B cell (primary cell): ENCODE data around the gene MVD. TPM values are rescaled to one million over a fixed set of nuclear protein-coding genes. Genes with fewer than 3 reads are reported as not detected.

ENCODE experiments used
- ATAC-seq: fragments of 200-7000 bp; cut with Tn5 transposase; one replicate; pipeline ENCODE4 v1.10.0; 2021; ENCODE audit warnings: low read depth, mild to moderate bottlenecking, moderate number of reproducible peaks, moderate library complexity
- CTCF ChIA-PET: fragments of 350-600 bp; sonication (Branson Sonifier 250); formaldehyde crosslinking; loops from one replicate; lab custom pipeline; 2021; ENCODE audit warnings: antibody characterized with exemption, inconsistent platforms; lab: Charles Lee
- POLR2A ChIA-PET: fragments of 350-600 bp; sonication (Branson Sonifier 250); formaldehyde crosslinking; loops from one replicate; lab custom pipeline; 2021; ENCODE audit warnings: antibody characterized with exemption; lab: Charles Lee
- DNase-seq: peaks from one replicate; pipeline ENCODE4 v3.0.0; 2013
- H2AFZ ChIP-seq: 2 replicates; pipeline ENCODE4 v1.6.1; 2012; ENCODE audit warnings: mild to moderate bottlenecking, low read depth, low read length; ENCODE audit not compliant: insufficient read depth, poor library complexity, severe bottlenecking
- H3K27ac ChIP-seq, 2 donors: 1 replicate in 1 of 2; 2 replicates in 1 of 2; pipeline ENCODE4 v1.5.1; 2012 to 2013; ENCODE audit warnings: low read length in 2 of 2, mild to moderate bottlenecking in 2 of 2, moderate library complexity in 1 of 2
- H3K27me3 ChIP-seq, 4 experiments: fragments of 200-600 bp in 1 of 4; sonication (generic) in 1 of 4; replicated peaks in 1 of 4; 1 replicate in 2 of 4; 2 replicates in 2 of 4; pipeline versions ENCODE4 v1.6.1 to v1.7.0; 2013 to 2016; ENCODE audit warnings: low read length in 3 of 4, mild to moderate bottlenecking in 2 of 4, mixed read lengths in 1 of 4, moderate library complexity in 1 of 4; ENCODE audit not compliant: insufficient read depth in 4 of 4, control insufficient read depth in 3 of 4; ENCODE audit errors: control extremely low read depth in 1 of 4
- H3K36me3 ChIP-seq, 2 experiments: replicated peaks in 1 of 2; 1 replicate in 1 of 2; 2 replicates in 1 of 2; pipeline versions ENCODE4 v1.6.1 to v1.7.1; 2013; ENCODE audit warnings: low read length in 1 of 2; ENCODE audit not compliant: insufficient read depth in 2 of 2, control insufficient read depth in 1 of 2; ENCODE audit errors: control extremely low read depth in 1 of 2, extremely low read depth in 1 of 2
- H3K4me1 ChIP-seq, 2 donors: fragments of 200-600 bp in 1 of 2; sonication (generic) in 1 of 2; 1 replicate in 1 of 2; 2 replicates in 1 of 2; pipeline versions ENCODE4 v1.5.1 to v1.6.1; 2013 to 2017; ENCODE audit warnings: low read length in 2 of 2; ENCODE audit not compliant: control insufficient read depth in 2 of 2, insufficient read depth in 2 of 2
- H3K4me2 ChIP-seq: replicated peaks from 2 replicates; pipeline ENCODE3; 2012; ENCODE audit warnings: mild to moderate bottlenecking, low read depth, low read length; ENCODE audit not compliant: poor library complexity, severe bottlenecking
- H3K4me3 ChIP-seq, 5 experiments: fragments of 200-600 bp in 1 of 5; sonication (generic) in 1 of 5; 1 replicate in 3 of 5; 2 replicates in 2 of 5; pipeline versions ENCODE4 v1.5.1 to v1.7.0; 2011 to 2016; ENCODE audit warnings: low read length in 4 of 5, mild to moderate bottlenecking in 4 of 5, low read depth in 2 of 5, control low read depth in 1 of 5, moderate library complexity in 1 of 5; ENCODE audit not compliant: insufficient read depth in 1 of 5; ENCODE audit errors: control extremely low read depth in 1 of 5, extremely low read depth in 1 of 5
- H3K79me2 ChIP-seq: fragments of 200-600 bp; sonication (generic); one replicate; pipeline ENCODE4 v1.6.0; 2016; ENCODE audit warnings: low read length; ENCODE audit not compliant: control insufficient read depth, insufficient read depth
- H3K9ac ChIP-seq: fragments of 200-600 bp; sonication (generic); 2 replicates; pipeline ENCODE4 v1.6.1; 2017; ENCODE audit warnings: mild to moderate bottlenecking, low read length, moderate library complexity
- H3K9me3 ChIP-seq, 3 donors: one replicate each; pipeline versions ENCODE4 v1.6.1 to v1.7.1; 2013; ENCODE audit warnings: low read length in 2 of 3; ENCODE audit not compliant: control insufficient read depth in 2 of 3, insufficient read depth in 1 of 3; ENCODE audit errors: control extremely low read depth in 1 of 3
- H4K20me1 ChIP-seq: 2 replicates; pipeline ENCODE4 v1.6.0; 2012; ENCODE audit warnings: mild to moderate bottlenecking, low read length; ENCODE audit not compliant: insufficient read depth, control insufficient read depth, poor library complexity, severe bottlenecking
- H3K27ac Mint-ChIP-seq: one replicate; pipeline ENCODE4 v1.8.0; 2021; ENCODE audit warnings: mixed read lengths
- H3K27me3 Mint-ChIP-seq: one replicate; pipeline ENCODE4 v1.8.0; 2021; ENCODE audit warnings: mixed read lengths
- H3K4me1 Mint-ChIP-seq: one replicate; pipeline ENCODE4 v1.8.0; 2021; ENCODE audit warnings: mixed read lengths
- H3K4me3 Mint-ChIP-seq: one replicate; pipeline ENCODE4 v1.8.0; 2021; ENCODE audit warnings: mixed read lengths
- H3K9me3 Mint-ChIP-seq: one replicate; pipeline ENCODE4 v1.8.0; 2022; ENCODE audit warnings: mixed read lengths; ENCODE audit not compliant: insufficient read depth
- EZH2 ChIP-seq: IDR thresholded peaks from 2 replicates; pipeline ENCODE4 v1.6.1; 2012; ENCODE audit warnings: borderline replicate concordance, low read depth, mild to moderate bottlenecking, moderate library complexity, low read length; ENCODE audit not compliant: insufficient read depth, poor library complexity, severe bottlenecking
- WGBS: methylation state at CpG from one replicate; pipeline ENCODE4 v1.1.5; 2013; ENCODE audit warnings: missing lambda C conversion rate; ENCODE audit not compliant: insufficient coverage; 5-methylcytosine and 5-hydroxymethylcytosine counted together
- intact Hi-C: fragments of 100-400 bp; cut with micrococcal nuclease; formaldehyde crosslinking; loops from one replicate; pipeline ENCODE4 v1.10.0; 2022
- polyA plus RNA-seq: library from polyadenylated mRNA; depleted of rRNA; stranded (reverse); fragments of >200 nt; gene quantifications from 2 replicates; pipeline ENCODE4 v1.2.3, GENCODE V29; 2012
- total RNA-seq, 2 donors: library from RNA; stranded (reverse); fragments of 120-200 nt in 1 of 2; gene quantifications; 1 replicate in 1 of 2; 2 replicates in 1 of 2; pipeline versions ENCODE4 v1.2.3 to v1.2.4, GENCODE V29; 2013 to 2022
- TF ChIP-seq, protein P1 (sequence below): fragments of 200-600 bp; IDR thresholded peaks from one replicate; pipeline ENCODE4 v1.8.0; 2022; ENCODE audit warnings: antibody characterized with exemption, mild to moderate bottlenecking

Gene MVD
- total and polyA plus RNA-seq, 2 donors (not counting 1 experiment from before 2014, with no cell fraction given) = 40.9 to 95.4 TPM

DNA sequence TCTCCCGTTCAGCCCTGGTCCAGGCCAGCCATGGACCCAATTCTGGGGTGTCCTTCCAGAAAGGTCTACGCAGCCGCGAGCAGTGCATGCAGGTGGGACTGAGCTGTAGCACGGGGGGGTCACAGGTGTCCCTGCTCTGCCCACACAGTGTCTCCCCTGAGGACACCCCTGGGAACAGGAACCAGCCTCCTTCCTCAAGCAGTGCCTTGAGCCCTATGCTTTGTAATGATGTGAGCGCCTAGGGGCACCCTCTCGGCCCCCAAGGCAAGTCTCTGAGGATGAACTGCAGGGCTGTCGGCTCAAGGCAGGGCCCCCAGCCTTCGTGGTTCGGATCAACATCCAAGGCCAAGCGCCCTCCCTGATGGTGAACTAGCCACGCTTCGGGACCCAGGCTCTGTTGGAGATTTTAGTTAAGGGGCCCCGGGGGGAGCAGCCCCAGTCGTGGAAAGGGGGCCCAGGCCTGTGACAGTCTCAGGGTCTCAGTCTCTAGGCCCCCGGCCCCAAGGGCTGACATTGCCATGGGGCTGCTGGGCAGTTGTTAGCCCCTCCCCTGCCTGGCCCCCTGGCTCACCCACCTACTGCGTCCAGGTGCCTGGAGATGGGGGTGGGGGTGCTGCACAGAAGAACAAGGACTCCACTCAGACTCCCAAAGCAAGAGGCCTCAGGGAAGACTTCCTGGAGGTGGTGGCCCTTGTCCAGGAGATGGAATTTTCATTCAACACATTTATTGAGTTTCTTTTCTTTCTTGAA lies 22.2 kb downstream of the MVD start:
- no peaks in the 10 kb centered on the region for H3K27me3 Mint-ChIP-seq
- H3K9me3 ChIP-seq = peaks cover 0 to 37% (median 0%) of the 10 kb centered on the region in 3 donors
- H3K27me3 ChIP-seq = peaks cover 0 to 8% (median 0%) of the 10 kb centered on the region in 4 experiments
- no peaks in the 10 kb centered on the region for H3K9me3 Mint-ChIP-seq
- peaks cover 81% of the 10 kb centered on the region for H4K20me1 ChIP-seq
- peak; percentile 25 for ATAC-seq
- H3K9ac ChIP-seq = peak overlapping the region; percentile 14
- no peak overlapping the region for H3K4me3 ChIP-seq
- H2AFZ ChIP-seq = no peak overlapping the region
- DNase-seq = peak; percentile 58
- TF ChIP-seq, protein P1, sequence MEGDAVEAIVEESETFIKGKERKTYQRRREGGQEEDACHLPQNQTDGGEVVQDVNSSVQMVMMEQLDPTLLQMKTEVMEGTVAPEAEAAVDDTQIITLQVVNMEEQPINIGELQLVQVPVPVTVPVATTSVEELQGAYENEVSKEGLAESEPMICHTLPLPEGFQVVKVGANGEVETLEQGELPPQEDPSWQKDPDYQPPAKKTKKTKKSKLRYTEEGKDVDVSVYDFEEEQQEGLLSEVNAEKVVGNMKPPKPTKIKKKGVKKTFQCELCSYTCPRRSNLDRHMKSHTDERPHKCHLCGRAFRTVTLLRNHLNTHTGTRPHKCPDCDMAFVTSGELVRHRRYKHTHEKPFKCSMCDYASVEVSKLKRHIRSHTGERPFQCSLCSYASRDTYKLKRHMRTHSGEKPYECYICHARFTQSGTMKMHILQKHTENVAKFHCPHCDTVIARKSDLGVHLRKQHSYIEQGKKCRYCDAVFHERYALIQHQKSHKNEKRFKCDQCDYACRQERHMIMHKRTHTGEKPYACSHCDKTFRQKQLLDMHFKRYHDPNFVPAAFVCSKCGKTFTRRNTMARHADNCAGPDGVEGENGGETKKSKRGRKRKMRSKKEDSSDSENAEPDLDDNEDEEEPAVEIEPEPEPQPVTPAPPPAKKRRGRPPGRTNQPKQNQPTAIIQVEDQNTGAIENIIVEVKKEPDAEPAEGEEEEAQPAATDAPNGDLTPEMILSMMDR = no peak
- no peak for TF ChIP-seq EZH2
- peak overlapping the region; percentile 70 for H3K4me2 ChIP-seq
- H3K36me3 ChIP-seq = peaks cover 0 to 30% of the 10 kb centered on the region in 2 experiments
- H3K27ac ChIP-seq = no peak overlapping the region
- H3K79me2 ChIP-seq = peaks cover 26% of the 10 kb centered on the region
- ChIA-PET POLR2A (interaction anchor here (0.6 to 3.0 kb wide), 6 partner anchors 9 to 571 kb away, joined by 3 to 32 read pairs (median 4); partner anchors contain the start of gene CYBA), CTCF (interaction anchor here (2.2 kb wide), 1 partner anchor 45 kb away, joined by 7 read pairs; no protein-coding TSS in a partner anchor)
- intact Hi-C loops = no loop called here
- H3K27ac Mint-ChIP-seq = peak overlapping the region; percentile 60
- WGBS = 24% methylated on average over 14 of the region's 17 CpGs
- H3K4me3 Mint-ChIP-seq = peak overlapping the region; percentile 74
- H3K4me1 ChIP-seq = peaks cover 45 to 65% of the 10 kb centered on the region in 2 donors
- H3K4me1 Mint-ChIP-seq = peaks cover 79% of the 10 kb centered on the region
